Trophoblast cell (in vitro differentiated cells and primary cell): ENCODE results near the gene BPIFB2.

Experiments
- DNase-seq, 2 donors: peaks; one replicate each; pipeline ENCODE4 v3.0.0-alpha.2; 2016
- H2AFZ ChIP-seq: 2 replicates; pipeline ENCODE4 v1.6.1; 2013; ENCODE audit warnings: low read length, moderate library complexity, mild to moderate bottlenecking; ENCODE audit not compliant: insufficient read depth, poor library complexity
- H2AK5ac ChIP-seq: 2 replicates; pipeline ENCODE4 v1.6.1; 2013; ENCODE audit warnings: mild to moderate bottlenecking, low read length
- H2BK120ac ChIP-seq: 2 replicates; pipeline ENCODE4 v1.6.1; 2013; ENCODE audit warnings: low read length, mild to moderate bottlenecking, moderate library complexity; ENCODE audit not compliant: insufficient read depth, poor library complexity
- H2BK12ac ChIP-seq: 2 replicates; pipeline ENCODE4 v1.6.1; 2013; ENCODE audit warnings: mild to moderate bottlenecking, low read length, moderate library complexity
- H2BK5ac ChIP-seq: 2 replicates; pipeline ENCODE4 v1.6.1; 2013; ENCODE audit warnings: low read length, low read depth, moderate library complexity, mild to moderate bottlenecking; ENCODE audit not compliant: poor library complexity
- H3K14ac ChIP-seq: 2 replicates; pipeline ENCODE4 v1.6.1; 2013; ENCODE audit warnings: mild to moderate bottlenecking, low read length
- H3K18ac ChIP-seq: 2 replicates; pipeline ENCODE4 v1.6.1; 2013; ENCODE audit warnings: mild to moderate bottlenecking, low read length
- H3K23ac ChIP-seq: 2 replicates; pipeline ENCODE4 v1.6.1; 2013; ENCODE audit warnings: low read length
- H3K27ac ChIP-seq: 2 replicates; pipeline ENCODE4 v1.5.1; 2013; ENCODE audit warnings: low read depth, mild to moderate bottlenecking, inconsistent platforms, low read length, moderate library complexity
- H3K27me3 ChIP-seq: 2 replicates; pipeline ENCODE4 v1.6.1; 2013; ENCODE audit warnings: inconsistent platforms, mild to moderate bottlenecking, low read length, moderate library complexity; ENCODE audit not compliant: insufficient read depth
- H3K36me3 ChIP-seq, 2 experiments: 1 replicate in 1 of 2; 2 replicates in 1 of 2; pipeline ENCODE4 v1.6.1; 2013; ENCODE audit warnings: low read length in 2 of 2, mild to moderate bottlenecking in 2 of 2, moderate library complexity in 1 of 2; ENCODE audit not compliant: insufficient read depth in 2 of 2, control insufficient read depth in 1 of 2
- H3K4ac ChIP-seq: 2 replicates; pipeline ENCODE4 v1.6.1; 2013; ENCODE audit warnings: low read depth, mild to moderate bottlenecking, low read length, moderate library complexity
- H3K4me1 ChIP-seq, 2 experiments: 1 replicate in 1 of 2; 2 replicates in 1 of 2; pipeline ENCODE4 v1.6.1; 2013; ENCODE audit warnings: low read length in 2 of 2, mild to moderate bottlenecking in 2 of 2, moderate library complexity in 1 of 2; ENCODE audit not compliant: insufficient read depth in 2 of 2, control insufficient read depth in 1 of 2
- H3K4me2 ChIP-seq: 2 replicates; pipeline ENCODE4 v1.6.1; 2013; ENCODE audit warnings: inconsistent platforms, mild to moderate bottlenecking, low read length, moderate library complexity
- H3K4me3 ChIP-seq: 2 replicates; pipeline ENCODE4 v1.5.1; 2013; ENCODE audit warnings: mild to moderate bottlenecking, low read depth, low read length, inconsistent platforms
- H3K79me1 ChIP-seq: one replicate; pipeline ENCODE4 v1.6.1; 2013; ENCODE audit warnings: low read length
- H3K79me2 ChIP-seq: 2 replicates; pipeline ENCODE4 v1.6.1; 2013; ENCODE audit warnings: low read length, mild to moderate bottlenecking; ENCODE audit not compliant: control insufficient read depth, insufficient read depth, poor library complexity
- H3K9ac ChIP-seq: 2 replicates; pipeline ENCODE4 v1.6.1; 2013; ENCODE audit warnings: mild to moderate bottlenecking, low read length
- H3K9me3 ChIP-seq: 2 replicates; pipeline ENCODE4 v1.6.1; 2013; ENCODE audit warnings: low read depth, mild to moderate bottlenecking, control low read depth, inconsistent platforms, low read length; ENCODE audit not compliant: insufficient read depth
- H4K12ac ChIP-seq: 2 replicates; pipeline ENCODE4 v1.6.1; 2013; ENCODE audit warnings: low read depth, mild to moderate bottlenecking, low read length, moderate library complexity
- H4K8ac ChIP-seq: 2 replicates; pipeline ENCODE4 v1.6.1; 2013; ENCODE audit warnings: low read depth, mild to moderate bottlenecking, low read length, moderate library complexity
- H4K91ac ChIP-seq: one replicate; pipeline ENCODE4 v1.6.1; 2013; ENCODE audit warnings: low read depth, mild to moderate bottlenecking, low read length, moderate library complexity
- WGBS: extraction: QIAGEN DNeasy Blood & Tissue Kit; methylation state at CpG from one replicate; pipeline ENCODE4 v1.1.7; 2013; ENCODE audit warnings: missing lambda C conversion rate; ENCODE audit not compliant: insufficient read length, insufficient coverage; ENCODE audit errors: extremely low coverage; 5-methylcytosine and 5-hydroxymethylcytosine counted together

BPIFB2 gene

GRCh38 chr20:32970115-32970972 is 37.2 kb upstream of the BPIFB2 start:
- no peak overlapping the region for H3K9ac ChIP-seq
- DNase-seq, result no peak
- no peaks in the 10 kb centered on the region for H3K36me3 ChIP-seq
- no peak overlapping the region for H3K4me3 ChIP-seq
- no peak overlapping the region for H2AFZ ChIP-seq
- H2BK12ac ChIP-seq, result no peak overlapping the region
- H3K27me3 ChIP-seq, result no peaks in the 10 kb centered on the region
- H3K79me2 ChIP-seq, result no peaks in the 10 kb centered on the region
- no peak overlapping the region for H3K14ac ChIP-seq
- H2BK120ac ChIP-seq, result no peak overlapping the region
- peaks cover 0 to 6% of the 10 kb centered on the region in 2 experiments for H3K4me1 ChIP-seq
- WGBS, result no CpG with 5 or more reads among the region's 15 CpGs
- peak overlapping the region; percentile 13 for H2AK5ac ChIP-seq
- H4K91ac ChIP-seq, result no peak overlapping the region
- H3K9me3 ChIP-seq, result no peaks in the 10 kb centered on the region
- H3K18ac ChIP-seq, result no peak overlapping the region
- no peak overlapping the region for H3K23ac ChIP-seq
- no peaks in the 10 kb centered on the region for H3K79me1 ChIP-seq
- no peak overlapping the region for H4K12ac ChIP-seq
- no peak overlapping the region for H3K4me2 ChIP-seq
- no peak overlapping the region for H4K8ac ChIP-seq
- H3K4ac ChIP-seq, result no peak overlapping the region
- no peak overlapping the region for H2BK5ac ChIP-seq
- H3K27ac ChIP-seq, result no peak overlapping the region

DNA sequence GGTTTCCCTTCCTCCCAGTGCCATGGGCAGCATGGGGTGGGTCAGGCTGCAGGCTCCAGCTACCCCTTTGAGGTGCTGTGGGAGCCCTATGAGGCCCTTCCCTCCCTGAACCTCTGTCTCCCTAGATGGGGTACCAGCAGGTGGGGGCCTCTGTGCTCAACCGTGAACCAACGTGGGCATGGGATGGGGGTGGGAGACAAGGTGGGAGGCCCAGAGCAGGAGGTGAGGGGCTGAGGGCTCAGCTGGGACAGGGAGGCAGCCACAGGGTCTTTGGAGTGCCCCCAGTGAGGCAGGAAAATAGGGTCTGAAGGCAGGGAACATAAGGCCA is 36.6 kb upstream of the BPIFB2 start:
- Histone ChIP-seq H3K4me1 (peaks cover under 1 to 6% of the 10 kb centered on the region in 2 experiments), H2AFZ (no peak overlapping the region), H3K79me1 (no peaks in the 10 kb centered on the region), H4K8ac (no peak overlapping the region), H2BK5ac (no peak overlapping the region), H4K12ac (no peak overlapping the region), H3K4me2 (no peak overlapping the region), H2BK120ac (no peak overlapping the region), H3K23ac (no peak overlapping the region), H3K18ac (no peak overlapping the region), H2AK5ac (peak overlapping the region; percentile 13), H4K91ac (no peak overlapping the region), H3K36me3 (no peaks in the 10 kb centered on the region), H3K9ac (no peak overlapping the region), H3K79me2 (no peaks in the 10 kb centered on the region), H2BK12ac (no peak overlapping the region), H3K27me3 (no peaks in the 10 kb centered on the region), H3K4ac (no peak overlapping the region), H3K27ac (no peak overlapping the region), H3K9me3 (no peaks in the 10 kb centered on the region), H3K14ac (no peak overlapping the region), H3K4me3 (no peak overlapping the region)
- no CpG with 5 or more reads among the region's 2 CpGs for WGBS
- DNase-seq, result no peak

GRCh38 chr20:32971703-32972161 is 35.8 kb upstream of the BPIFB2 start:
- DNase-seq, result no peak
- no peak overlapping the region for H3K4ac ChIP-seq
- no peaks in the 10 kb centered on the region for H3K79me1 ChIP-seq
- H2AFZ ChIP-seq, result no peak overlapping the region
- H4K91ac ChIP-seq, result no peak overlapping the region
- no peak overlapping the region for H3K27ac ChIP-seq
- H3K18ac ChIP-seq, result no peak overlapping the region
- no peak overlapping the region for H3K14ac ChIP-seq
- H3K4me1 ChIP-seq, result peaks cover 3 to 11% of the 10 kb centered on the region in 2 experiments
- H3K79me2 ChIP-seq, result no peaks in the 10 kb centered on the region
- peaks cover under 1% of the 10 kb centered on the region for H3K9me3 ChIP-seq
- no peak overlapping the region for H3K23ac ChIP-seq
- no peaks in the 10 kb centered on the region for H3K36me3 ChIP-seq
- no peak overlapping the region for H4K12ac ChIP-seq
- no peak overlapping the region for H3K9ac ChIP-seq
- H2BK12ac ChIP-seq, result no peak overlapping the region
- H4K8ac ChIP-seq, result peak overlapping the region; percentile 17
- H2AK5ac ChIP-seq, result no peak overlapping the region
- H3K27me3 ChIP-seq, result no peaks in the 10 kb centered on the region
- no peak overlapping the region for H2BK5ac ChIP-seq
- no peak overlapping the region for H3K4me3 ChIP-seq
- no CpG with 5 or more reads among the region's 6 CpGs for WGBS
- H2BK120ac ChIP-seq, result no peak overlapping the region
- no peak overlapping the region for H3K4me2 ChIP-seq

DNA sequence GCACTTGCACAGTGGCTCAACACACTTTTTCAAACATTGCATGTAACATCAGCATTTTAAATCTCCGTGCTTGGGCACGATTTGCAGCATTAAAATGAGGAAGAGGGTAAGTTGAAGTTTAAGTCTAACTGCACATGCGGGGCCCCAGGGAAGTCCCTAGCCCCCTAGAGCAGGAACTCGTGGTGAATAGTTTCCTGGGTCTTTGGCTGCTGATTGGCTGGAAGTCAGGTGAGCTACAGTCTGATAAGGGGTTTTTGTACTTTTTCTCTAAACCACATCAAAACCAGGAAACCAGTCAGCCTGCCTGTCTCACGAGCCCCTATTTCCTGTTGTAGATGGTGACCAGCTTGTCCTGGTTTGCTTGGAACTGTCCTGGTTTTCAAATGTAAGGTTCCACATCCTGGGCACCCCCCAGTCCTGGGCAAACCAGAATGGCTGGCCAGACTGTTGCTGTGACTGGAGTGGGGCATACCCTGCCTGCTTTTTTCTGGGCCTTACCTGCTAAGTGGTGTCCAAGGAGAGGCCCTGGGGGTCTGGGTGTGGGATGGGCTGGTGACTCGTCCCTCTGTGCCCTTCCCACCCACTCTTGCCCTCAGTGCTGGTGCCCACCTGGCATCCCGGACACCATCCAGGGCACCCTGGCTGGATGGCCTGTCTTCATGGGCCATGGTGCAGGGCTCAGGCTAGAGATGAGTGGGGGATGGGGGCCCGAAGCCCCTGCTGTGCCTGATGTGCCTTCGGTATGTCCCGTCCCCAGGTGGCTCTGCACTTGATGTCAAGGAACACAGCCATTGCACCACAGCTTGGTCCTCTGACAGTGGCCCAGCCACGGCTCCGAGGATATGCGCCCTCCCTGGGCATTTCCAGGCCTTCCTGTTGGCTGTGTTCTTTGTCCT is 35.1 kb upstream of the BPIFB2 start:
- Histone ChIP-seq H3K18ac (no peak overlapping the region), H2BK5ac (no peak overlapping the region), H2BK120ac (no peak overlapping the region), H3K79me2 (no peaks in the 10 kb centered on the region), H3K9me3 (peaks cover 4% of the 10 kb centered on the region), H2AK5ac (no peak overlapping the region), H3K27me3 (no peaks in the 10 kb centered on the region), H2BK12ac (no peak overlapping the region), H3K36me3 (no peaks in the 10 kb centered on the region), H4K8ac (no peak overlapping the region), H3K79me1 (no peaks in the 10 kb centered on the region), H4K91ac (no peak overlapping the region), H3K14ac (no peak overlapping the region), H3K4ac (no peak overlapping the region), H3K27ac (no peak overlapping the region), H3K4me1 (peaks cover 3 to 11% of the 10 kb centered on the region in 2 experiments), H3K9ac (no peak overlapping the region), H3K23ac (no peak overlapping the region), H3K4me3 (peak overlapping the region; percentile 55), H3K4me2 (no peak overlapping the region), H4K12ac (no peak overlapping the region), H2AFZ (no peak overlapping the region)
- peak in 1 of 2 donors; percentile 18 for DNase-seq
- no CpG with 5 or more reads among the region's 13 CpGs for WGBS
